GM18498 (cell line): ENCODE data around the gene FRMD4A.
"Not testable (repeated sequence)": the region's sequence is repeated elsewhere in the genome, so short reads cannot be mapped to it uniquely, and the experiment has no call there.

Experiments used
- ATAC-seq: cut with Tn5 transposase; IDR thresholded peaks from one replicate; pipeline ENCODE4 v1.9.1; 2021; ENCODE audit warnings: mild to moderate bottlenecking, moderate library complexity; ENCODE audit not compliant: unreplicated experiment

Gene FRMD4A

GRCh38 chr10:13773496-13774170, 557.1 kb downstream of the FRMD4A start:
- ATAC-seq = no peak

GRCh38 chr10:13773043-13773442, 557.7 kb downstream of the FRMD4A start:
- no peak for ATAC-seq

GRCh38 chr10:13771992-13772391, 558.7 kb downstream of the FRMD4A start:
- ATAC-seq = no peak

GRCh38 chr10:13770760-13771493, 559.8 kb downstream of the FRMD4A start:
- ATAC-seq = no peak

- ATAC-seq = peak; percentile 55
Measured at GRCh38 chr10:13769946-13770345, 560.8 kb downstream of the FRMD4A start.

- ATAC-seq = no peak
Measured at GRCh38 chr10:13767676-13768178, 563.0 kb downstream of the FRMD4A start.

GRCh38 chr10:13767148-13767547, 563.6 kb downstream of the FRMD4A start:
- ATAC-seq = not testable (repeated sequence)

GRCh38 chr10:13765641-13766341, 564.9 kb downstream of the FRMD4A start:
- peak; percentile 47 for ATAC-seq

- no peak for ATAC-seq
Measured at GRCh38 chr10:13761490-13762091, 569.1 kb downstream of the FRMD4A start.

GRCh38 chr10:13759168-13759567, 571.6 kb downstream of the FRMD4A start:
- no peak for ATAC-seq

GRCh38 chr10:13758756-13759155, 572.0 kb downstream of the FRMD4A start:
- no peak for ATAC-seq

- no peak for ATAC-seq
Measured at GRCh38 chr10:13758312-13758711, 572.4 kb downstream of the FRMD4A start.

- no peak for ATAC-seq
Measured at GRCh38 chr10:13754277-13754676, 576.4 kb downstream of the FRMD4A start.

- ATAC-seq = peak; percentile 53
Measured at GRCh38 chr10:13751191-13751764, 579.4 kb downstream of the FRMD4A start.

GRCh38 chr10:13750299-13751190, 580.2 kb downstream of the FRMD4A start:
- ATAC-seq = peak; percentile 20

GRCh38 chr10:13745271-13745670, 585.5 kb downstream of the FRMD4A start:
- ATAC-seq = no peak

GRCh38 chr10:13743963-13744362, 586.8 kb downstream of the FRMD4A start:
- no peak for ATAC-seq

- ATAC-seq = peak; percentile 46
Measured at GRCh38 chr10:13743101-13743693, 587.5 kb downstream of the FRMD4A start.

- no peak for ATAC-seq
Measured at GRCh38 chr10:13741438-13741837, 589.3 kb downstream of the FRMD4A start.
